ENCODE results near the gene IL21R. TPM values are rescaled to one million over a fixed set of nuclear protein-coding genes. Genes with fewer than 3 reads are reported as not detected.
A peak's percentile ranks its signal among the peaks of the same experiment; 100 is the strongest.

The IL21R gene
- total and polyA plus RNA-seq, 10 of the 15 experiments (the other 5 are each of a cell fraction or from before 2014, with no cell fraction given) = 5.3 to 138 (median 82.5) TPM

GRCh38 chr16:27400751-27401620 is 988 bp upstream of the IL21R start:
- RAD21 ChIA-PET (ENCODE audit: unreplicated experiment) = interaction anchor here (0.9 to 12.8 kb wide), 18 partner anchors 10 to 249 kb away, joined by 3 to 224 read pairs (median 6); no protein-coding TSS in a partner anchor
- DNase-seq (ENCODE audit: low read depth, low spot score) (no peak), FAIRE-seq (no peak), ATAC-seq (no peak)
- H3K9ac ChIP-seq (ENCODE audit: control insufficient read depth, insufficient read depth, low read length) = peak overlapping the region; percentile 99
- H3K36me3 ChIP-seq (ENCODE audit: control insufficient read depth in 2 of 2, insufficient read depth in 2 of 2, low read length in 1 of 2) = no peaks in the 10 kb centered on the region; a peak in 1 of 4 replicates
- whole genome bisulfite sequencing (ENCODE audit: insufficient coverage, insufficient replicate concordance, low lambda C conversion rate, missing lambda C conversion rate) = 63% methylated on average over 11 of the region's 11 CpGs
- CTCF ChIA-PET = interaction anchor here (1.1 to 9.2 kb wide), 21 partner anchors 9 to 247 kb away, joined by 3 to 113 read pairs (median 4); no protein-coding TSS in a partner anchor
- in situ Hi-C loops (cut with MboI) = no loop called here
- peaks cover 43% of the 10 kb centered on the region for H3K4me1 ChIP-seq (ENCODE audit: control insufficient read depth, insufficient read depth, low read length)
- SMC1A ChIA-PET (ENCODE audit: uncharacterized antibody, unreplicated experiment) = interaction anchor here (0.7 to 10.9 kb wide), 20 partner anchors 9 to 220 kb away, joined by 3 to 220 read pairs (median 5); partner anchors contain the start of gene KDM8
- TF ChIP-seq SMAD5 (IDR thresholded peaks at IDR 0.05; ENCODE audit: low read depth) (0 out of 2 replicates have a peak, but pooled peaks have one; percentile 9), POLR2AphosphoS5 (IDR thresholded peaks at IDR 0.05; ENCODE audit: low read length) (0 out of 2 replicates have a peak, but pooled peaks have one; percentile 5), SMARCA5 (IDR thresholded peaks at IDR 0.05) (peak; percentile 42; the same call in 1 of the 2 replicates), CHD2 (IDR thresholded peaks at IDR 0.05; ENCODE audit: borderline replicate concordance, low read depth, low read length) (no peak), CHD4 (IDR thresholded peaks at IDR 0.05) (0 out of 2 replicates have a peak, but pooled peaks have one; percentile 10), IKZF2 (IDR thresholded peaks at IDR 0.05) (peak; percentile 45 to 57; a peak in 2 of 4 replicates), IKZF1 (conservative IDR thresholded peaks at IDR 0.05) (0 out of 2 replicates have a peak, but pooled peaks have one; percentile 43), YY1 (IDR thresholded peaks at IDR 0.05; ENCODE audit: low read depth, low read length) (no peak), CREM (IDR thresholded peaks at IDR 0.05; ENCODE audit: low read depth) (0 out of 2 replicates have a peak, but pooled peaks have one; percentile 23), MTA3 (IDR thresholded peaks at IDR 0.05; ENCODE audit: borderline replicate concordance, low read length) (no peak), RELB (IDR thresholded peaks at IDR 0.05; ENCODE audit: low read depth) (peak; percentile 60), NR2C1 (IDR thresholded peaks at IDR 0.05) (no peak), WRNIP1 (IDR thresholded peaks at IDR 0.05; ENCODE audit: borderline replicate concordance, low read depth, low read length) (no peak), ZNF384 (IDR thresholded peaks at IDR 0.05; ENCODE audit: borderline replicate concordance, low read depth, low read length) (no peak), GABPA (IDR thresholded peaks at IDR 0.05; ENCODE audit: low read depth) (no peak)
- POLR2A ChIA-PET = interaction anchor here (0.6 to 11.1 kb wide), 19 partner anchors 9 to 221 kb away, joined by 3 to 208 read pairs (median 5); no protein-coding TSS in a partner anchor
- H3K79me2 ChIP-seq (ENCODE audit: control insufficient read depth, insufficient read depth, low read length) = peaks cover 57% of the 10 kb centered on the region
- H3K4me3 ChIP-seq = peak overlapping the region; percentile 86; the same call in 1 of the 2 replicates
- H3K9me3 ChIP-seq (replicated peaks; ENCODE audit: control insufficient read depth, insufficient read depth, low read length) = no peaks in the 10 kb centered on the region; the same call in 2 of the 3 replicates
- peak overlapping the region; percentile 97 for H3K27ac ChIP-seq (ENCODE audit: control insufficient read depth, insufficient read depth)
- no peaks in the 10 kb centered on the region for H3K27me3 ChIP-seq (replicated peaks in 1 of 2; ENCODE audit: control insufficient read depth in 2 of 2, insufficient read depth in 2 of 2, low read length in 1 of 2)
- BruUV-seq (replicated peaks) = TSS peak; percentile 42
- intact Hi-C loops (cut with micrococcal nuclease; ENCODE audit: unreplicated experiment) = loop anchor here (2.0 kb wide), 1 partner anchor 164 kb away; no protein-coding TSS in a partner anchor
- H3K4me2 ChIP-seq (ENCODE audit: control insufficient read depth, insufficient read depth) = peak overlapping the region; percentile 95
- no peaks in the 10 kb centered on the region for H4K20me1 ChIP-seq (ENCODE audit: control insufficient read depth, insufficient read depth)
- peak overlapping the region; percentile 28; the same call in 1 of the 2 replicates for H2AFZ ChIP-seq (ENCODE audit: control insufficient read depth, low read depth, low read length)
